MG63 (cell line): ENCODE measurements around the gene FNIP2. TPM values are rescaled to one million over a fixed set of nuclear protein-coding genes. Genes with fewer than 3 reads are reported as not detected.
"Not testable (repeated sequence)": the region's sequence is repeated elsewhere in the genome, so short reads cannot be mapped to it uniquely, and the experiment has no call there.

Experiments used
- DNase-seq: peaks from one replicate; pipeline ENCODE4 v3.0.0-alpha.2; 2020
- H3K27me3 ChIP-seq: fragments of 250-450 bp; sonication (Bioruptor Pico); 2 replicates; pipeline ENCODE4 v1.5.1; 2020; ENCODE audit warnings: mild to moderate bottlenecking, moderate library complexity
- H3K36me3 ChIP-seq: fragments of 250-450 bp; sonication (Bioruptor Pico); 2 replicates; pipeline ENCODE4 v1.5.1; 2020; ENCODE audit warnings: mild to moderate bottlenecking, moderate library complexity
- H3K4me3 ChIP-seq: fragments of 250-450 bp; sonication (Bioruptor Pico); 2 replicates; pipeline ENCODE4 v1.5.1; 2020; ENCODE audit warnings: mild to moderate bottlenecking, moderate library complexity
- H3K9me3 ChIP-seq: fragments of 250-450 bp; sonication (Bioruptor Pico); 2 replicates; pipeline ENCODE4 v1.5.1; 2020; ENCODE audit warnings: mild to moderate bottlenecking, moderate library complexity
- total RNA-seq: library from RNA; depleted of rRNA; stranded (reverse); fragments of >200 nt; shearing (Covaris generic); gene quantifications from 2 replicates; pipeline ENCODE4 v1.2.3, GENCODE V29; 2014; ENCODE audit warnings: low replicate concordance

Gene FNIP2
- total RNA-seq, 1 experiment from 2014 or later, result 11.1 TPM

GRCh38 chr4:158929939-158930638, 161.3 kb downstream of the FNIP2 start:
- Histone ChIP-seq H3K36me3 (no peaks in the 10 kb centered on the region), H3K9me3 (peaks cover 6% of the 10 kb centered on the region; the same call in 1 of the 2 replicates), H3K4me3 (no peak overlapping the region), H3K27me3 (no peaks in the 10 kb centered on the region)
- no peak for DNase-seq

- no peaks in the 10 kb centered on the region for H3K27me3 ChIP-seq
- no peaks in the 10 kb centered on the region for H3K36me3 ChIP-seq
- H3K9me3 ChIP-seq, result peaks cover 6% of the 10 kb centered on the region; the same call in 1 of the 2 replicates
- H3K4me3 ChIP-seq, result no peak overlapping the region
- DNase-seq, result peak; percentile 31
These were observed 161.8 kb downstream of the FNIP2 start for GRCh38 chr4:158930639-158930972.

- no peaks in the 10 kb centered on the region for H3K36me3 ChIP-seq
- no peaks in the 10 kb centered on the region for H3K27me3 ChIP-seq
- H3K4me3 ChIP-seq, result no peak overlapping the region
- no peak for DNase-seq
- H3K9me3 ChIP-seq, result peaks cover 6% of the 10 kb centered on the region; the same call in 1 of the 2 replicates
These were observed 164.4 kb downstream of the FNIP2 start for GRCh38 chr4:158933236-158933635.

GRCh38 chr4:158934996-158935669, 166.3 kb downstream of the FNIP2 start:
- DNase-seq, result no peak
- H3K36me3 ChIP-seq, result no peaks in the 10 kb centered on the region
- no peak overlapping the region for H3K4me3 ChIP-seq
- H3K27me3 ChIP-seq, result no peaks in the 10 kb centered on the region
- no peaks in the 10 kb centered on the region for H3K9me3 ChIP-seq

- Histone ChIP-seq H3K27me3 (no peaks in the 10 kb centered on the region), H3K9me3 (no peaks in the 10 kb centered on the region), H3K36me3 (no peaks in the 10 kb centered on the region), H3K4me3 (no peak overlapping the region)
- no peak for DNase-seq
These were observed 167.4 kb downstream of the FNIP2 start for GRCh38 chr4:158936238-158936637.

GRCh38 chr4:158938220-158939044, 169.6 kb downstream of the FNIP2 start:
- H3K27me3 ChIP-seq, result no peaks in the 10 kb centered on the region
- H3K9me3 ChIP-seq, result no peaks in the 10 kb centered on the region
- no peak for DNase-seq

GRCh38 chr4:158940271-158940670, 171.4 kb downstream of the FNIP2 start:
- H3K27me3 ChIP-seq, result no peaks in the 10 kb centered on the region
- no peaks in the 10 kb centered on the region for H3K36me3 ChIP-seq
- no peaks in the 10 kb centered on the region for H3K9me3 ChIP-seq
- H3K4me3 ChIP-seq, result no peak overlapping the region
- DNase-seq, result no peak

More at GRCh38 chr4:158938220-158939044, 169.6 kb downstream of the FNIP2 start:
- no peak overlapping the region for H3K4me3 ChIP-seq
- H3K36me3 ChIP-seq, result no peaks in the 10 kb centered on the region

- H3K4me3 ChIP-seq, result no peak overlapping the region
- no peaks in the 10 kb centered on the region for H3K27me3 ChIP-seq
- no peaks in the 10 kb centered on the region for H3K36me3 ChIP-seq
- no peaks in the 10 kb centered on the region for H3K9me3 ChIP-seq
- no peak for DNase-seq
These were observed 172.5 kb downstream of the FNIP2 start for GRCh38 chr4:158941321-158941720.

- DNase-seq, result no peak
- no peaks in the 10 kb centered on the region for H3K9me3 ChIP-seq
- H3K27me3 ChIP-seq, result no peaks in the 10 kb centered on the region
- H3K4me3 ChIP-seq, result no peak overlapping the region
- no peaks in the 10 kb centered on the region for H3K36me3 ChIP-seq
These were observed 173.1 kb downstream of the FNIP2 start for GRCh38 chr4:158941895-158942294.

- no peaks in the 10 kb centered on the region for H3K36me3 ChIP-seq
- no peaks in the 10 kb centered on the region for H3K27me3 ChIP-seq
- no peaks in the 10 kb centered on the region for H3K9me3 ChIP-seq
- no peak for DNase-seq
- H3K4me3 ChIP-seq, result no peak overlapping the region
These were observed 176.8 kb downstream of the FNIP2 start for GRCh38 chr4:158945529-158946108.

GRCh38 chr4:158946825-158947224, 178.0 kb downstream of the FNIP2 start:
- H3K4me3 ChIP-seq, result no peak overlapping the region
- no peak for DNase-seq
- peaks cover 3% of the 10 kb centered on the region; the same call in 1 of the 2 replicates for H3K9me3 ChIP-seq
- no peaks in the 10 kb centered on the region for H3K27me3 ChIP-seq
- H3K36me3 ChIP-seq, result no peaks in the 10 kb centered on the region

- no peak overlapping the region for H3K4me3 ChIP-seq
- H3K9me3 ChIP-seq, result peaks cover 13% of the 10 kb centered on the region
- no peak for DNase-seq
These were observed 179.2 kb downstream of the FNIP2 start for GRCh38 chr4:158948071-158948470.

GRCh38 chr4:158949099-158949498, 180.3 kb downstream of the FNIP2 start:
- H3K4me3 ChIP-seq, result no peak overlapping the region
- peaks cover 13% of the 10 kb centered on the region for H3K9me3 ChIP-seq
- H3K36me3 ChIP-seq, result no peaks in the 10 kb centered on the region
- no peaks in the 10 kb centered on the region for H3K27me3 ChIP-seq
- DNase-seq, result no peak

More at GRCh38 chr4:158948071-158948470, 179.2 kb downstream of the FNIP2 start:
- no peaks in the 10 kb centered on the region for H3K27me3 ChIP-seq
- H3K36me3 ChIP-seq, result no peaks in the 10 kb centered on the region

- not testable (repeated sequence) for H3K36me3 ChIP-seq, H3K4me3 ChIP-seq, H3K27me3 ChIP-seq, DNase-seq
- H3K9me3 ChIP-seq, result peaks cover 13% of the 10 kb centered on the region
These were observed 183.5 kb downstream of the FNIP2 start for GRCh38 chr4:158952221-158952774.

- peaks cover 13% of the 10 kb centered on the region for H3K9me3 ChIP-seq
- not testable (repeated sequence) for H3K27me3 ChIP-seq, H3K4me3 ChIP-seq, DNase-seq, H3K36me3 ChIP-seq
These were observed 187.5 kb downstream of the FNIP2 start for GRCh38 chr4:158956345-158956744.

- DNase-seq, H3K9me3 ChIP-seq, H3K27me3 ChIP-seq, H3K4me3 ChIP-seq, H3K36me3 ChIP-seq: not testable (repeated sequence)
These were observed 188.1 kb downstream of the FNIP2 start for GRCh38 chr4:158956918-158957317.
